ENCODE data around the gene PPP1R26.

PPP1R26 gene

GRCh38 chr9:135476561-135477355 lies 2.8 kb upstream of the PPP1R26 start (continued):
- no peak for TF ChIP-seq ZSCAN5A (tag by site-specific recombination; IDR thresholded peaks at IDR 0.05)
- no peak for TF ChIP-seq SCRT2 (tag by site-specific recombination; IDR thresholded peaks at IDR 0.05)
- no peak for TF ChIP-seq PRDM6 (tag by site-specific recombination; IDR thresholded peaks at IDR 0.05)
- TF ChIP-seq TRIM28 (IDR thresholded peaks at IDR 0.05; ENCODE audit: borderline replicate concordance, low read length): no peak
- TF ChIP-seq TSHZ1 (tag by site-specific recombination; IDR thresholded peaks at IDR 0.05; ENCODE audit: borderline replicate concordance): no peak
- TF ChIP-seq ZNF24 (tag by site-specific recombination; IDR thresholded peaks at IDR 0.05): no peak
- TF ChIP-seq ZNF280D (tag by site-specific recombination; IDR thresholded peaks at IDR 0.05): no peak
- no peak for TF ChIP-seq ZNF112 (tag by site-specific recombination; IDR thresholded peaks at IDR 0.05)
- no peak for TF ChIP-seq ZSCAN30 (tag by site-specific recombination; IDR thresholded peaks at IDR 0.05)

- CTCF ChIA-PET: interaction anchor here (0.6 to 1.3 kb wide), 5 partner anchors 26 to 142 kb away, joined by 3 to 5 read pairs (median 3); no protein-coding TSS in a partner anchor
- Histone ChIP-seq H3K9me3 (ENCODE audit: control insufficient read depth, insufficient read depth, low read depth, low read length) (no peaks in the 10 kb centered on the region), H3K4me1 (ENCODE audit: control insufficient read depth, insufficient read depth, low read length) (no peaks in the 10 kb centered on the region), H3K36me3 (ENCODE audit: control insufficient read depth in 2 of 2, insufficient read depth in 1 of 2, low read length in 2 of 2) (peaks cover 0 to 10% of the 10 kb centered on the region in 2 experiments; a peak in 2 of 3 replicates), H3K27ac (ENCODE audit: extremely low read depth, low read depth, low read length) (no peak overlapping the region), H3K4me3 (ENCODE audit: low read depth, low read length) (no peak overlapping the region)
- POLR2A ChIA-PET: no interaction called here
- no peak for TF ChIP-seq ZNF302 (tag by site-specific recombination; IDR thresholded peaks at IDR 0.05; ENCODE audit: low read depth)
- TF ChIP-seq ZNF398 (tag by site-specific recombination; IDR thresholded peaks at IDR 0.05): no peak
- TF ChIP-seq ZBTB6 (tag by site-specific recombination; IDR thresholded peaks at IDR 0.05): no peak
- TF ChIP-seq ZNF148 (tag by site-specific recombination; IDR thresholded peaks at IDR 0.05; ENCODE audit: borderline replicate concordance): no peak
- TF ChIP-seq REPIN1 (tag by site-specific recombination; IDR thresholded peaks at IDR 0.05; ENCODE audit: low read depth): no peak
- no peak for TF ChIP-seq KLF9 (tag by site-specific recombination; IDR thresholded peaks at IDR 0.05; ENCODE audit: low read depth)
- no peak for TF ChIP-seq ZNF146 (tag by site-specific recombination; IDR thresholded peaks at IDR 0.05)
- no peak for TF ChIP-seq ZNF658 (tag by site-specific recombination; IDR thresholded peaks at IDR 0.05)
- TF ChIP-seq ZNF202 (tag by site-specific recombination; IDR thresholded peaks at IDR 0.05; ENCODE audit: borderline replicate concordance): no peak
- TF ChIP-seq IKZF3 (tag by site-specific recombination; IDR thresholded peaks at IDR 0.05): no peak
- no peak for TF ChIP-seq ZNF596 (tag by site-specific recombination; IDR thresholded peaks at IDR 0.05)
Measured at GRCh38 chr9:135478191-135478590, 1.4 kb upstream of the PPP1R26 start.

Measured in HEK293 (cell line).